Stomach (tissue), 9 donors: Measurements from ENCODE around the gene INPP4B. TPM values are rescaled to one million over a fixed set of nuclear protein-coding genes. Genes with fewer than 3 reads are reported as not detected.

Experiments
- DNase-seq, 2 donors: peaks; one replicate each; pipeline versions ENCODE4 v3.0.0 to v3.0.0-alpha.2; 2013 to 2019
- H3K27ac ChIP-seq, 5 donors: fragments of 200-600 bp in 4 of 5; sonication (generic) in 4 of 5; one replicate each; pipeline ENCODE4 v1.5.1; 2013 to 2019; ENCODE audit warnings: mild to moderate bottlenecking in 1 of 5, moderate library complexity in 1 of 5
- H3K27me3 ChIP-seq, 3 donors: fragments of 200-600 bp; sonication (generic); one replicate each; pipeline ENCODE4 v1.5.1; 2017 to 2019; ENCODE audit warnings: mixed run types in 1 of 3
- H3K36me3 ChIP-seq, 4 donors: fragments of 200-600 bp; sonication (generic); 1 replicate in 3 of 4; 2 replicates in 1 of 4; pipeline ENCODE4 v1.5.1; 2016 to 2019
- H3K4me1 ChIP-seq, 4 donors: fragments of 200-600 bp; sonication (generic); one replicate each; pipeline ENCODE4 v1.5.1; 2016 to 2019
- H3K4me3 ChIP-seq, 4 donors: fragments of 200-600 bp; sonication (generic) in 3 of 4; one replicate each; pipeline ENCODE4 v1.5.1; 2016 to 2019; ENCODE audit warnings: mild to moderate bottlenecking in 1 of 4
- H3K9me3 ChIP-seq, 4 donors: fragments of 200-600 bp; sonication (generic); one replicate each; pipeline ENCODE4 v1.5.1; 2016 to 2019
- EP300 ChIP-seq: sonication (generic); formaldehyde crosslinking; IDR thresholded peaks from one replicate; pipeline ENCODE4 v1.6.1; 2017; ENCODE audit warnings: antibody characterized with exemption
- POLR2A ChIP-seq, 4 donors: fragments of 450-650 bp; IDR thresholded peaks; one replicate each; pipeline ENCODE4 v1.6.1; 2016; ENCODE audit warnings: antibody characterized with exemption in 4 of 4, control low read depth in 2 of 4, mild to moderate bottlenecking in 1 of 4, moderate library complexity in 1 of 4
- POLR2AphosphoS5 ChIP-seq, 3 donors: sonication (generic); formaldehyde crosslinking; IDR thresholded peaks; one replicate each; pipeline ENCODE4 v1.6.1; 2016; ENCODE audit warnings: antibody characterized with exemption in 3 of 3
- WGBS, 5 donors: extraction: QIAGEN DNeasy Blood & Tissue Kit in 3 of 5; methylation state at CpG; one replicate each; pipeline versions ENCODE4 v1.1.5 to v1.1.7; 2013 to 2018; 5-methylcytosine and 5-hydroxymethylcytosine counted together
- intact Hi-C: fragments of 100-400 bp; cut with DNase I; formaldehyde crosslinking; loops from one replicate; pipeline ENCODE4 v1.15.1; 2023; ENCODE audit warnings: low total_unique reads
- polyA plus RNA-seq, 3 donors: library from polyadenylated mRNA; stranded (reverse); fragments of 200-250 nt; gene quantifications; one replicate each; pipeline ENCODE4 v1.2.3, GENCODE V29; 2013
- total RNA-seq, 5 donors: library from RNA; depleted of rRNA; stranded (reverse); fragments of >200 nt; gene quantifications; one replicate each; pipeline versions ENCODE4 v1.1.0 to v1.2.3, GENCODE V29; 2014 to 2016
- TF ChIP-seq, protein P1 (sequence below), 7 experiments: fragments of 450-650 bp in 4 of 7; fragments of 200-600 bp in 3 of 7; sonication (generic) in 3 of 7; IDR thresholded peaks; one replicate each; pipeline ENCODE4 v1.5.1; 2016 to 2019; ENCODE audit warnings: antibody characterized with exemption in 7 of 7, control low read depth in 2 of 7, mild to moderate bottlenecking in 1 of 7
- donor health status: healthy with polysubstance abuse.
- donor health status: Bipolar disorder and iron deficiency.
- donor health status: healthy.

The INPP4B gene
- total and polyA plus RNA-seq, 8 donors = 1.4 to 96.9 (median 11.7) TPM

DNA sequence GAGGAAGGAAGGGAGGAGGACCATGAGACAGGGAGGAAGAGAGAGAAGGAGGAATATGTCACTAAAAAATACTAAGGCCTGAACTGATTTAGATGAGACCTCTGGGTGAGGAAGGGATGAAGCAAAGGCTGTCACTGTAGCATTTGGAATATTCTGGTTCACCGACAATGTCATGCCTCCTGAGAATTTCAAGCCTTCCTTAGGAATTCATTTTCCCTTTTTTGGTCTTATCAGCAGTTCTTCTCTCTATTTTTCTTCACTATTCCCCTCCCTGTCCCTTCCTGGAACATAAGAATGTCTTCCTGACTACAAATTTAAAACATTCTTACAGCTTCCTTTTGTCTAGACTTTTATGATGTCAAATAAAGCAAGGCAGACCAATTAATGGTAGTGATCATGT is 527.8 kb downstream of the INPP4B start:
- intact Hi-C loops = no loop called here
- peaks cover 0 to 9% (median 0%) of the 10 kb centered on the region in 4 donors for H3K9me3 ChIP-seq
- H3K4me1 ChIP-seq = peaks cover 0 to 20% (median 11%) of the 10 kb centered on the region in 4 donors
- H3K27me3 ChIP-seq = no peaks in the 10 kb centered on the region
- H3K4me3 ChIP-seq = no peak overlapping the region
- TF ChIP-seq, protein P1, sequence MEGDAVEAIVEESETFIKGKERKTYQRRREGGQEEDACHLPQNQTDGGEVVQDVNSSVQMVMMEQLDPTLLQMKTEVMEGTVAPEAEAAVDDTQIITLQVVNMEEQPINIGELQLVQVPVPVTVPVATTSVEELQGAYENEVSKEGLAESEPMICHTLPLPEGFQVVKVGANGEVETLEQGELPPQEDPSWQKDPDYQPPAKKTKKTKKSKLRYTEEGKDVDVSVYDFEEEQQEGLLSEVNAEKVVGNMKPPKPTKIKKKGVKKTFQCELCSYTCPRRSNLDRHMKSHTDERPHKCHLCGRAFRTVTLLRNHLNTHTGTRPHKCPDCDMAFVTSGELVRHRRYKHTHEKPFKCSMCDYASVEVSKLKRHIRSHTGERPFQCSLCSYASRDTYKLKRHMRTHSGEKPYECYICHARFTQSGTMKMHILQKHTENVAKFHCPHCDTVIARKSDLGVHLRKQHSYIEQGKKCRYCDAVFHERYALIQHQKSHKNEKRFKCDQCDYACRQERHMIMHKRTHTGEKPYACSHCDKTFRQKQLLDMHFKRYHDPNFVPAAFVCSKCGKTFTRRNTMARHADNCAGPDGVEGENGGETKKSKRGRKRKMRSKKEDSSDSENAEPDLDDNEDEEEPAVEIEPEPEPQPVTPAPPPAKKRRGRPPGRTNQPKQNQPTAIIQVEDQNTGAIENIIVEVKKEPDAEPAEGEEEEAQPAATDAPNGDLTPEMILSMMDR (IDR thresholded peaks at IDR 0.05) = no peak
- no peak for TF ChIP-seq POLR2A (IDR thresholded peaks at IDR 0.05)
- TF ChIP-seq POLR2AphosphoS5 (IDR thresholded peaks at IDR 0.05) = no peak
- TF ChIP-seq EP300 = no peak
- H3K27ac ChIP-seq = no peak overlapping the region
- WGBS, 5 donors = 73 to 100% (median 88%) methylated on average over 1 of the region's 1 CpG
- H3K36me3 ChIP-seq = no peaks in the 10 kb centered on the region
- DNase-seq = no peak

DNA sequence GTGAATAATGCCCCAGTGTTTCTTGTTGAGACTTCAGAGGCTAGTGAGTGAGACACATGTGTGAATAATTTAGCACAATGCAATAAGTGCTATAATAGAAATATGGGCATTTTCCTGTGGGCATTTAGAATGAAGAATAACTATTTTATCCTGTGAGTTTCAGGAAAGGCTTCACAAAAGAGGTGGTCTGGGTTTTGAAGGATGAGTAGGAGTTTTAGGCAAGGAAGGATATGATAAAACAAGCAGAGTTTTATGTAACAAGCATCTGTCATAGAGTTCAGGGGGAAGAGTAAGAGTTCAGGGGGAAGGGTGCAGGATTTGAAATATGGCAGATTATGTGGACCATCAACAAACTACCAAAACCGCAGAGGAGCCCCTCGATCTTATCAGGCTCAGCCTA is 529.2 kb downstream of the INPP4B start:
- H3K27me3 ChIP-seq = no peaks in the 10 kb centered on the region
- H3K9me3 ChIP-seq = peaks cover 0 to 8% (median 0%) of the 10 kb centered on the region in 4 donors
- H3K36me3 ChIP-seq = no peaks in the 10 kb centered on the region
- intact Hi-C loops = no loop called here
- H3K4me3 ChIP-seq = no peak overlapping the region
- peaks cover 0 to 20% (median 11%) of the 10 kb centered on the region in 4 donors for H3K4me1 ChIP-seq
- WGBS, 5 donors = 91 to 97% (median 96%) methylated on average over 2 of the region's 2 CpGs
- H3K27ac ChIP-seq = no peak overlapping the region
- no peak for DNase-seq
- TF ChIP-seq, protein P1 (IDR thresholded peaks at IDR 0.05) = no peak
- TF ChIP-seq POLR2AphosphoS5 (IDR thresholded peaks at IDR 0.05) = no peak
- no peak for TF ChIP-seq POLR2A (IDR thresholded peaks at IDR 0.05)
- no peak for TF ChIP-seq EP300

DNA sequence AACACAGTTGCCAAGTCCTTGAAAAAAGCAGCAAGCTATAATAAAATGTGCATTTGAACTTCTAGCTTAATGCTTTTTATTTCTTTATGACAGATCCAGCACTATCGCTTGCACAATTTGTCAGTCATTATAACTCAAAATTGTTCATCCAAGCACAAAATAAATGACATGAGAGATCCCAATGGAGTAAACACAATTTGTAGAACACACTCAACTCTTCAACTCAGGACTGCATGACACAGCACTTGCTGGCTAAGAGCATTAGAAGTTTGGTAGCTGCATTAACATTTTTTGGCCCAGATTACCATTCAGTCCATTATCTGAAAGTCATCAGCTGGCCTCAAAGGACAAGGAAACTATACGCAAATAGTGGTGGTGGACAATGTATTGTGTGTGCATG is 530.1 kb downstream of the INPP4B start:
- 48 to 71% (median 56%) methylated on average over 2 of the region's 2 CpGs for WGBS, 5 donors
- intact Hi-C loops = no loop called here
- TF ChIP-seq POLR2A (IDR thresholded peaks at IDR 0.05) (no peak), EP300 (no peak), POLR2AphosphoS5 (IDR thresholded peaks at IDR 0.05) (no peak)
- TF ChIP-seq, protein P1 (IDR thresholded peaks at IDR 0.05) = no peak
- peak overlapping the region in 1 of 5 donors; percentile 49 for H3K27ac ChIP-seq
- no peaks in the 10 kb centered on the region for H3K9me3 ChIP-seq
- peaks cover 0 to 20% (median 11%) of the 10 kb centered on the region in 4 donors for H3K4me1 ChIP-seq
- no peak overlapping the region for H3K4me3 ChIP-seq
- DNase-seq = peak in 1 of 2 donors; percentile 28
- no peaks in the 10 kb centered on the region for H3K36me3 ChIP-seq
- H3K27me3 ChIP-seq = no peaks in the 10 kb centered on the region

DNA sequence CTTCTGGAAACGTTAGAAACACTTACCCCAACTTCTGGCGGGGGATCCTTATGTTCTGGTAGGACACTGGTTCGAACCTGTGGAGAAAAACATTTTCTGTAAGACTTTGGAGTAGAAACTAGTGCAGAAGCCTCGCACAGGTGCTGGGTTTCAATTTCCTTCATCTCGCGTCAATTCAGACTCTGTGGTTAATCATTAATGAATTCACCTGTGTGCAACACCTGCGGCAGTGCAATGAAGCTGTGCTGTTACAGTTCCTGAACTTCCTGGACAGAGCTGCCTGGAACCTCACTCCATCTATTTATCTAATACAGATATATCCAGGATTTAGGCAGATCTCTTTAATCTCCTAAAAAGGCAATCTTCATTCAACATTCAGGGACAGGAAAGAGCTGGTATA is 531.4 kb downstream of the INPP4B start:
- peaks cover 0 to 20% (median 11%) of the 10 kb centered on the region in 4 donors for H3K4me1 ChIP-seq
- no peaks in the 10 kb centered on the region for H3K9me3 ChIP-seq
- intact Hi-C loops = no loop called here
- DNase-seq = peak; percentile 52 to 86
- 30 to 52% (median 39%) methylated on average over 7 of the region's 7 CpGs for WGBS, 5 donors
- no peaks in the 10 kb centered on the region for H3K27me3 ChIP-seq
- H3K36me3 ChIP-seq = no peaks in the 10 kb centered on the region
- H3K4me3 ChIP-seq = peak overlapping the region in 2 of 4 donors; percentile 7 to 22
- TF ChIP-seq EP300 (no peak), POLR2A (IDR thresholded peaks at IDR 0.05) (no peak), POLR2AphosphoS5 (IDR thresholded peaks at IDR 0.05) (no peak)
- TF ChIP-seq, protein P1 (IDR thresholded peaks at IDR 0.05) = no peak
- peak overlapping the region in 2 of 5 donors; percentile 49 to 54 for H3K27ac ChIP-seq
